ENCODE data around the gene MBNL1.

DNA sequence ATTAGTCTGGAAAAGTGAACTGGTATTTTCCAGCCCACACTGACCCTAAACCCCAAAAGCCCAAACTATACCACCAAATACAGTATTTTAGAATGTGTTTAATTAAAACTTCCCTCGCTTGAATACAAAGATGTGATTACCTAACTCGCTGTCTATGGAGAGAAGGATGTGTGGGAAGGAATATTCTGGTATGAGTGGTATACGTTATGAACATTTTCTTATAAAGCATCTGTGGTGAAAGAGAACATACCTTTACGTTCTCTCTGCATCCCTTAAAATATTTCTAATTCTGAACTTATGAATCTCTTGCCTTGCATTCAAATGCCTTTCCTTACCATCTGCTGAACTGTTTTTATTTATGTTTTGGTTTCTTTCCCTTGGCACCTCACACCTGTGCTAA is 201.4 kb downstream of the MBNL1 start:
- TF ChIP-seq, protein P1, sequence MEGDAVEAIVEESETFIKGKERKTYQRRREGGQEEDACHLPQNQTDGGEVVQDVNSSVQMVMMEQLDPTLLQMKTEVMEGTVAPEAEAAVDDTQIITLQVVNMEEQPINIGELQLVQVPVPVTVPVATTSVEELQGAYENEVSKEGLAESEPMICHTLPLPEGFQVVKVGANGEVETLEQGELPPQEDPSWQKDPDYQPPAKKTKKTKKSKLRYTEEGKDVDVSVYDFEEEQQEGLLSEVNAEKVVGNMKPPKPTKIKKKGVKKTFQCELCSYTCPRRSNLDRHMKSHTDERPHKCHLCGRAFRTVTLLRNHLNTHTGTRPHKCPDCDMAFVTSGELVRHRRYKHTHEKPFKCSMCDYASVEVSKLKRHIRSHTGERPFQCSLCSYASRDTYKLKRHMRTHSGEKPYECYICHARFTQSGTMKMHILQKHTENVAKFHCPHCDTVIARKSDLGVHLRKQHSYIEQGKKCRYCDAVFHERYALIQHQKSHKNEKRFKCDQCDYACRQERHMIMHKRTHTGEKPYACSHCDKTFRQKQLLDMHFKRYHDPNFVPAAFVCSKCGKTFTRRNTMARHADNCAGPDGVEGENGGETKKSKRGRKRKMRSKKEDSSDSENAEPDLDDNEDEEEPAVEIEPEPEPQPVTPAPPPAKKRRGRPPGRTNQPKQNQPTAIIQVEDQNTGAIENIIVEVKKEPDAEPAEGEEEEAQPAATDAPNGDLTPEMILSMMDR (IDR thresholded peaks at IDR 0.05; ENCODE audit: low read depth, low read length, poor library complexity, severe bottlenecking) = no peak
- no peak for TF ChIP-seq EZH2phosphoT487 (IDR thresholded peaks at IDR 0.05; ENCODE audit: borderline replicate concordance, low read length)
